Type B pancreatic cell (in vitro differentiated cells): ENCODE results near the gene DNER. TPM values are rescaled to one million over a fixed set of nuclear protein-coding genes. Genes with fewer than 3 reads are reported as not detected.

ENCODE experiments used
- DNase-seq: peaks from one replicate; pipeline ENCODE4 v3.0.0; 2021; ENCODE audit warnings: mixed read lengths; ENCODE audit not compliant: unreplicated experiment; ENCODE audit errors: extremely low spot score
- H3K27ac Mint-ChIP-seq: 2 replicates; pipeline ENCODE4 v1.8.0; 2021; ENCODE audit warnings: mild to moderate bottlenecking, mixed read lengths
- H3K27me3 Mint-ChIP-seq: 2 replicates; pipeline ENCODE4 v1.8.0; 2021; ENCODE audit warnings: mixed read lengths
- H3K36me3 Mint-ChIP-seq: 2 replicates; pipeline ENCODE4 v1.8.0; 2021; ENCODE audit warnings: mixed read lengths
- H3K4me1 Mint-ChIP-seq: one replicate; pipeline ENCODE4 v1.8.0; 2021; ENCODE audit warnings: mixed read lengths; ENCODE audit not compliant: unreplicated experiment
- H3K4me3 Mint-ChIP-seq: 2 replicates; pipeline ENCODE4 v1.8.0; 2021; ENCODE audit warnings: mild to moderate bottlenecking, mixed read lengths
- H3K9me3 Mint-ChIP-seq: 2 replicates; pipeline ENCODE4 v1.8.0; 2021; ENCODE audit warnings: mixed read lengths
- total RNA-seq: library from RNA; stranded (reverse); gene quantifications from 2 replicates; pipeline ENCODE4 v1.2.1, GENCODE V29; 2021; ENCODE audit warnings: low replicate concordance
- TF ChIP-seq, protein P1 (sequence below): fragments of 200-600 bp; sonication (generic); conservative IDR thresholded peaks from 2 replicates; pipeline ENCODE4 v1.5.0; 2021; ENCODE audit warnings: antibody characterized with exemption, mild to moderate bottlenecking

Gene DNER
- total RNA-seq, 1 donor from 2014 or later = 15.9 TPM

DNA sequence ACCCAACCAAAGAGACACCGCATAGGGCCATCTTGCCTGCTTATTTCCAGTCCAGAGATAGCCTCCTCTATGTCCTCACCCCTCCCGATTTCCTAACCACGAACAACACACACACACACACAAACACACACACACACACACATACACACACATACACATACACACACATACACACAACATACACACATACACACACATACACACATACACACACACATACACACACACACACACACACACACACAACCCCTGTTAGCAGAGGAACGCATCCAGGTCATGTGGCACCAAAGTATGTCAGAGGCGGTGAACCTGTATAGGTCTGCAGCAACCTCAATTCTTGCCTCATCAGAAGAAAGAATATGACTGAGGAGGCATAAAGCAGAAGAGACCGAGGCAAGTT, 18.5 kb upstream of the DNER start:
- Mint-ChIP-seq H3K4me1 (no peaks in the 10 kb centered on the region), H3K4me3 (no peak overlapping the region), H3K36me3 (no peaks in the 10 kb centered on the region), H3K27me3 (peaks cover 3% of the 10 kb centered on the region), H3K9me3 (peaks cover 3% of the 10 kb centered on the region), H3K27ac (no peak overlapping the region)
- DNase-seq = no peak
- TF ChIP-seq, protein P1, sequence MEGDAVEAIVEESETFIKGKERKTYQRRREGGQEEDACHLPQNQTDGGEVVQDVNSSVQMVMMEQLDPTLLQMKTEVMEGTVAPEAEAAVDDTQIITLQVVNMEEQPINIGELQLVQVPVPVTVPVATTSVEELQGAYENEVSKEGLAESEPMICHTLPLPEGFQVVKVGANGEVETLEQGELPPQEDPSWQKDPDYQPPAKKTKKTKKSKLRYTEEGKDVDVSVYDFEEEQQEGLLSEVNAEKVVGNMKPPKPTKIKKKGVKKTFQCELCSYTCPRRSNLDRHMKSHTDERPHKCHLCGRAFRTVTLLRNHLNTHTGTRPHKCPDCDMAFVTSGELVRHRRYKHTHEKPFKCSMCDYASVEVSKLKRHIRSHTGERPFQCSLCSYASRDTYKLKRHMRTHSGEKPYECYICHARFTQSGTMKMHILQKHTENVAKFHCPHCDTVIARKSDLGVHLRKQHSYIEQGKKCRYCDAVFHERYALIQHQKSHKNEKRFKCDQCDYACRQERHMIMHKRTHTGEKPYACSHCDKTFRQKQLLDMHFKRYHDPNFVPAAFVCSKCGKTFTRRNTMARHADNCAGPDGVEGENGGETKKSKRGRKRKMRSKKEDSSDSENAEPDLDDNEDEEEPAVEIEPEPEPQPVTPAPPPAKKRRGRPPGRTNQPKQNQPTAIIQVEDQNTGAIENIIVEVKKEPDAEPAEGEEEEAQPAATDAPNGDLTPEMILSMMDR = no peak

DNA sequence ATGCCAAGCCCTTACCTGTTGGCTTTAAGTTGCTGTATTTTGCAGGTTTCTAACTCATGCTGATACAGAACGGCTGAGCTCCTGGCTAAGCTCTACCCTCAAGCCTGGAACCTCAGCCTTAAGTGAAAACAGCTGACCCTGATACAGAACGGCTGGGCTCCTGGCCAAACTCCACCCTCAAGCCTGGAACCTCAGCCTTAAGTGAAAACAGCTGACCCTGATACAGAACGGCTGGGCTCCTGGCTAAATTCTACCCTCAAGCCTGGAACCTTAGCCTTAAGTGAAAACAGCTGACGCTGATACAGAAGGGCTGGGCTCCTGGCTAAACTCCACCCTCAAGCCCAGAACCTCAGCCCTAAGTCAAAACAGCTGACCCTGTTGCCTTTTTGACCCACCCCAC, 17.6 kb upstream of the DNER start:
- Mint-ChIP-seq H3K27me3 (peaks cover 3% of the 10 kb centered on the region), H3K9me3 (no peaks in the 10 kb centered on the region), H3K27ac (no peak overlapping the region), H3K4me3 (no peak overlapping the region), H3K36me3 (no peaks in the 10 kb centered on the region), H3K4me1 (no peaks in the 10 kb centered on the region)
- TF ChIP-seq, protein P1 = no peak
- DNase-seq = no peak

DNA sequence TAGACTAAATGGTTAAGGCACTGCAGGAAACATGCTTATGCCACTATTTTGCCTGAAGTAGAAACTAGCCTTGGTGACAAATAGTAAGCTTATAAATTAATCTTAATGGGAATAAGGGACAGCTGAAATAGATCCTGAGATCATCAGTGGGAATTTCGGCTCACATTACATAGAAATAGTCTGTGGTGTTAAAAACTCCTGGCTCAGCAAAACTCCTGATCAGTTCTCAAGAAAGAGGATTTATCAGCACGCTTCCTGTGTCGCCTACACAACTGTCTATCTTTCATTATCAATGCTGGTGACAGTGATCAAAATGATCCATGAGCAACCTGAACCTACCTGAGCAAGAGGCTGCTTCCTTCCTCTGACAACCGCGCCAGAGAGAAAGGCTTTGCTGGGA, 17.0 kb upstream of the DNER start:
- Mint-ChIP-seq H3K4me1 (no peaks in the 10 kb centered on the region), H3K4me3 (no peak overlapping the region), H3K9me3 (no peaks in the 10 kb centered on the region), H3K27me3 (peaks cover 3% of the 10 kb centered on the region), H3K27ac (no peak overlapping the region), H3K36me3 (no peaks in the 10 kb centered on the region)
- no peak for DNase-seq
- TF ChIP-seq, protein P1 = no peak

DNA sequence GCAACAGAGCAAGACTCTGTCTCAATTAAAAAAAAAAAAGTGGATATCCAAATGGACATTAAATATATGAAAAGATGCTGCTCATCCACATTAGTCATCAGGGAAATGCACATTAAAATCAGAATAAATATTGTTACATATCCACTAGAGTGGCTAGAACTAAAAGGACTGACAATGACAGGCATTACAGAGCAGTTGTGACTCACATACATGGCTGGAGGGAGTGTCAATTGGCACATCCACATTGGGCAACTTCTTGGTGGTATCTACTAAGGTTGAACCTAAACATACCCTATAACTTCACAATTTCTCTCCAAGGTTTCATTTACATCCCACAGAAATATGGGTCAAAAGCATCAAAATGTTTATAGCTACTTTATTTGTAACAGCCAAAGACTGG, 14.0 kb upstream of the DNER start:
- H3K4me1 Mint-ChIP-seq = no peaks in the 10 kb centered on the region
- peaks cover 17% of the 10 kb centered on the region for H3K27me3 Mint-ChIP-seq
- H3K27ac Mint-ChIP-seq = no peak overlapping the region
- H3K9me3 Mint-ChIP-seq = no peaks in the 10 kb centered on the region
- no peaks in the 10 kb centered on the region for H3K36me3 Mint-ChIP-seq
- TF ChIP-seq, protein P1 = no peak
- no peak for DNase-seq
- H3K4me3 Mint-ChIP-seq = no peak overlapping the region

DNA sequence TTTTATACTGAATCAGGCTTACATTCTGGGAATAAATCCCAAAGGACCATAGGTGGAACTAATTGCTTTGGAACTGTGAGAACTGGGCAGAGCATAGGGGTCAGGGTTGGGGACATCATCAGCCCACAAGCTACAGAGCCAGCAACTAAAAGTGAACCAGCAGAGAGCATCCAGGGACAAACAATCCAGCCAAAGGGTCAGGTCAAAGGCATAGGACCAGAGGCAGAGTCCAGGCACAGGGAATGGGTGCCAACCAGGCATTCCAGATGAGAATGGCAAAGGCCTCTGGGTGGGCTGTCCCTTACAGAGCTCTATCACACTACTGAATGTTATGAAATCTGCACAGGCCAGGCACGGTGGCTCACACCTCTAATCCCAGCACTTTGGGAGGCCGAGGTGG, 12.3 kb upstream of the DNER start:
- Mint-ChIP-seq H3K9me3 (no peaks in the 10 kb centered on the region), H3K27me3 (peaks cover 21% of the 10 kb centered on the region), H3K27ac (no peak overlapping the region)

More for the DNA sequence above, 12.3 kb upstream of the DNER start:
- DNase-seq = no peak
- H3K36me3 Mint-ChIP-seq = no peaks in the 10 kb centered on the region
- TF ChIP-seq, protein P1 = no peak
- no peaks in the 10 kb centered on the region for H3K4me1 Mint-ChIP-seq
- no peak overlapping the region for H3K4me3 Mint-ChIP-seq
